Tibial nerve (tissue), 4 donors: ENCODE data around the gene DNAJC1. TPM values are rescaled to one million over a fixed set of nuclear protein-coding genes. Genes with fewer than 3 reads are reported as not detected.

Experiments
- DNase-seq, 2 donors: peaks; one replicate each; pipeline ENCODE4 v3.0.0-alpha.2; 2019; ENCODE audit warnings: low spot score in 2 of 2
- H3K27ac ChIP-seq, 4 donors: fragments of 200-600 bp; sonication (generic) in 3 of 4; one replicate each; pipeline ENCODE4 v1.5.1; 2017 to 2019; ENCODE audit warnings: mild to moderate bottlenecking in 1 of 4
- H3K27me3 ChIP-seq, 2 donors: fragments of 200-600 bp; sonication (generic) in 1 of 2; one replicate each; pipeline versions ENCODE4 v1.5.1 to v1.6.0; 2017 to 2019
- H3K36me3 ChIP-seq, 3 donors: fragments of 200-600 bp; sonication (generic); one replicate each; pipeline ENCODE4 v1.5.1; 2018 to 2019
- H3K4me1 ChIP-seq, 4 donors: fragments of 200-600 bp; sonication (generic) in 3 of 4; one replicate each; pipeline ENCODE4 v1.5.1; 2017 to 2019
- H3K4me3 ChIP-seq, 4 donors: fragments of 200-600 bp; sonication (generic) in 3 of 4; one replicate each; pipeline ENCODE4 v1.5.1; 2017 to 2019; ENCODE audit warnings: mild to moderate bottlenecking in 1 of 4, moderate library complexity in 1 of 4
- H3K9me3 ChIP-seq, 4 donors: fragments of 200-600 bp; sonication (generic) in 3 of 4; one replicate each; pipeline ENCODE4 v1.5.1; 2017 to 2019
- EP300 ChIP-seq, 2 donors: sonication (generic); formaldehyde crosslinking; IDR thresholded peaks; one replicate each; pipeline ENCODE4 v1.6.1; 2017; ENCODE audit warnings: antibody characterized with exemption in 2 of 2, mild to moderate bottlenecking in 1 of 2
- POLR2A ChIP-seq, 2 donors: fragments of 450-650 bp; IDR thresholded peaks; one replicate each; pipeline ENCODE4 v1.6.1; 2017; ENCODE audit warnings: antibody characterized with exemption in 2 of 2, mild to moderate bottlenecking in 2 of 2, moderate library complexity in 2 of 2
- WGBS, 2 donors: methylation state at CpG; one replicate each; pipeline ENCODE4 v1.1.5; 2018; 5-methylcytosine and 5-hydroxymethylcytosine counted together
- total RNA-seq, 4 donors: library from RNA; depleted of rRNA; stranded (reverse); fragments of >200 nt; gene quantifications; one replicate each; pipeline ENCODE4 v1.1.0, GENCODE V29; 2016
- TF ChIP-seq, protein P1 (sequence below), 5 experiments: fragments of 200-600 bp in 3 of 5; fragments of 450-650 bp in 2 of 5; sonication (generic) in 3 of 5; IDR thresholded peaks; one replicate each; pipeline ENCODE4 v1.5.1; 2016 to 2019; ENCODE audit warnings: antibody characterized with exemption in 5 of 5, mild to moderate bottlenecking in 3 of 5, moderate library complexity in 2 of 5

Gene DNAJC1
- total RNA-seq, 4 donors from 2014 or later = 71.7 to 112 (median 82.9) TPM

DNA sequence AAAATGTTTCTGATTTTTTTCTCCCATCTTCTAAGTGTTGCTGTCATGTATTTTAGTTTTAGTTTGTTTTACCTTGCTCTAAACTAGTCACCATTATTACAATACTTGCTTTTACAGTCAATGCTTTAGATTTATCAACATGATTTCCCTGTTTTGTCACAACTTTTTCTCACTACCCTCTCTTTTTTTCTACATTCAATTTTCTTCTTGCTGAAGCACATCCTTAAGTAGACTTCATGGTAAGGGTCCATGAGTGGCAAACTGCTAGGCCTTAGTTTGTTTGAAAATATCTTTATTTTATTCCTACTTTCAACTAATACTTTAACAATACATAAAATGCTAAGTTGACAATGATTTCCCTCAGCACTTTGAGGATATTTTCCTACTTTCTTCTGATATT is 173.5 kb downstream of the DNAJC1 start:
- DNase-seq = no peak
- no peak overlapping the region for H3K27ac ChIP-seq
- H3K27me3 ChIP-seq = no peaks in the 10 kb centered on the region
- H3K36me3 ChIP-seq = peaks cover 0 to 76% (median 0%) of the 10 kb centered on the region in 3 donors
- H3K4me3 ChIP-seq = no peak overlapping the region
- peaks cover 0 to 86% (median 24%) of the 10 kb centered on the region in 4 donors for H3K9me3 ChIP-seq
- H3K4me1 ChIP-seq = no peaks in the 10 kb centered on the region
- TF ChIP-seq EP300 (IDR thresholded peaks at IDR 0.05) (no peak), POLR2A (IDR thresholded peaks at IDR 0.05) (no peak)
- TF ChIP-seq, protein P1, sequence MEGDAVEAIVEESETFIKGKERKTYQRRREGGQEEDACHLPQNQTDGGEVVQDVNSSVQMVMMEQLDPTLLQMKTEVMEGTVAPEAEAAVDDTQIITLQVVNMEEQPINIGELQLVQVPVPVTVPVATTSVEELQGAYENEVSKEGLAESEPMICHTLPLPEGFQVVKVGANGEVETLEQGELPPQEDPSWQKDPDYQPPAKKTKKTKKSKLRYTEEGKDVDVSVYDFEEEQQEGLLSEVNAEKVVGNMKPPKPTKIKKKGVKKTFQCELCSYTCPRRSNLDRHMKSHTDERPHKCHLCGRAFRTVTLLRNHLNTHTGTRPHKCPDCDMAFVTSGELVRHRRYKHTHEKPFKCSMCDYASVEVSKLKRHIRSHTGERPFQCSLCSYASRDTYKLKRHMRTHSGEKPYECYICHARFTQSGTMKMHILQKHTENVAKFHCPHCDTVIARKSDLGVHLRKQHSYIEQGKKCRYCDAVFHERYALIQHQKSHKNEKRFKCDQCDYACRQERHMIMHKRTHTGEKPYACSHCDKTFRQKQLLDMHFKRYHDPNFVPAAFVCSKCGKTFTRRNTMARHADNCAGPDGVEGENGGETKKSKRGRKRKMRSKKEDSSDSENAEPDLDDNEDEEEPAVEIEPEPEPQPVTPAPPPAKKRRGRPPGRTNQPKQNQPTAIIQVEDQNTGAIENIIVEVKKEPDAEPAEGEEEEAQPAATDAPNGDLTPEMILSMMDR (IDR thresholded peaks at IDR 0.05) = no peak

DNA sequence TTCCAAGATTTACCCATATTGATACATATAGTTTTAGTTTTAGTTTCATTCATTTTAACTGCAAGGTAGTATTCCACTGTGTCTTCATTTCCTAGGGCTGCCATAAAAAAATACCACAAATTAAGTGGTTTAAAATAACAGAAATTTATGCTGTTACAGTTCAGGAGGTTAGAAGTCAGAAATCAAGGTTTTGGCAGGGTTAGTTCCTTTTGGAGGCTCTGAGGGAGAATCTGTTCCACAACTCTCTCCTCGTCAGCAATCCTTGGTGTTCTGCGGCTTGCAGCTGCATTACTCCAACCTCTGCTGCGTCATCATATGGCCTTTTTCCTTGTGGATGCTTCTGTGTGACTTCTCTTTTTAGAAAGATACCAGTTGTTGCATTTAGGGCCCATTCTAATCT is 176.2 kb downstream of the DNAJC1 start:
- Histone ChIP-seq H3K9me3 (peaks cover 0 to 72% (median 23%) of the 10 kb centered on the region in 4 donors), H3K36me3 (peaks cover 0 to 52% (median 0%) of the 10 kb centered on the region in 3 donors), H3K4me3 (no peak overlapping the region), H3K4me1 (no peaks in the 10 kb centered on the region), H3K27me3 (no peaks in the 10 kb centered on the region), H3K27ac (no peak overlapping the region)
- TF ChIP-seq EP300 (IDR thresholded peaks at IDR 0.05) (no peak), POLR2A (IDR thresholded peaks at IDR 0.05) (no peak)
- TF ChIP-seq, protein P1 (IDR thresholded peaks at IDR 0.05) = no peak
- WGBS, 2 donors = 93 to 97% methylated on average over 3 of the region's 3 CpGs
- no peak for DNase-seq

DNA sequence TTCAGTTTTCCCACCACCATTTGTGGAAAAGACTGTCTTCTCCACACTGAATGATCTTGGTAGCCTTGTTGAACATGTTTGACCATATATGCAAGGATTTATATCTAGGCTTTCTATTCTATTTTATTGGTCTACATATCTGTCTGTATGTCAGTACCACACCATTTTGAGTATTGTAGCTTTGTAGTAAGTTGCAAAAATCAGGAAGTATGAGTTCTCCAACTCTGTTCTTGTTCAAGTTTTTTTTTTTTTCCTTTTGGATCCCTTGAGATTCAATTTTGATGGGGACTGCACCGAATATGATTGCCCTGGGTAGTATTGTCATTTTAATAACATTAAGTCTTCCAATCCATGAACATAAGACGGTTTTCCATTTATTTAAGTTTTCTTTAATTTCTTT is 176.8 kb downstream of the DNAJC1 start:
- Histone ChIP-seq H3K36me3 (peaks cover 0 to 47% (median 0%) of the 10 kb centered on the region in 3 donors), H3K27me3 (no peaks in the 10 kb centered on the region), H3K27ac (no peak overlapping the region), H3K4me3 (no peak overlapping the region), H3K9me3 (peaks cover 0 to 72% (median 23%) of the 10 kb centered on the region in 4 donors), H3K4me1 (no peaks in the 10 kb centered on the region)
- WGBS, 2 donors = 97 to 100% methylated on average over 2 of the region's 2 CpGs
- DNase-seq = no peak
- no peak for TF ChIP-seq POLR2A (IDR thresholded peaks at IDR 0.05)
- no peak for TF ChIP-seq EP300 (IDR thresholded peaks at IDR 0.05)
- TF ChIP-seq, protein P1 (IDR thresholded peaks at IDR 0.05) = no peak

DNA sequence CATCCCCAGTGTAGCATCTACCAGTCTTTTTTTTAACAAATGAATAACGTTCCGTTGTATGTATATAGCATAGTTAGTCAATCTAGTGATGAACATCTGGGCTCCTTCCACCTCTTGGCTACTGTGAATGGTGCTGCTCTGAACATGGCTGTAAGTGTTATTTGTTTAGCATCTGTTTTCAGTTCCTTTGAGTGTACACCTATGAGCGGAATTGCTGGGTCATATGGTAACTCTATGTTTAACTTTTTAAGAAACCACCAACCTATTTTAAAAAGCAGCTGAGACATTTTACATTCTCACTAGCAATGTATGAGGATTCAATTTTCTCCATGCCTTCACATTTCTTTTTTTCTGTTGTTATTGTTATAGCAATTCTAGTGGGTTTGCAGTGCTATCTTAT is 178.2 kb downstream of the DNAJC1 start:
- TF ChIP-seq, protein P1 (IDR thresholded peaks at IDR 0.05) = no peak
- TF ChIP-seq EP300 (IDR thresholded peaks at IDR 0.05) = no peak
- TF ChIP-seq POLR2A (IDR thresholded peaks at IDR 0.05) = no peak

DNA sequence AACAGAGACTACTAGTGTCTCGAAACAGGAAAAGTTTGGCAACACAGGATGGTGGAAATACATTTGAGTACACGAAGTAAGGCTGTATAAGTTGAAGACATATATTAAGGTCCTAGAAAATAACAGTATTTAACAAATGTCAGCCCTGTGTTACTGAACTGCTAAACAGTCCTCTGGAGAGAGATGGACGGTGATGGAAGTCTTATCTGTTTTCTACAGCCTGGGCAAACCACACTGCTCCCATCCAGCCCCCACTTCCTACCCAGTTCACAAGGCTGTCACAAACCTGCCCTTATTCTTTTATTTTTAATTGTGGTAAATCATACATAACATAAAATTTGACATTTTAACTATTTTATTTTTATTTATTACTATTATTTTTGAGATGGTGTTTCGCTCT is 179.1 kb downstream of the DNAJC1 start:
- WGBS, 2 donors = 93 to 98% methylated on average over 4 of the region's 4 CpGs
- Histone ChIP-seq H3K4me3 (no peak overlapping the region), H3K27ac (no peak overlapping the region), H3K27me3 (no peaks in the 10 kb centered on the region), H3K36me3 (peaks cover 0 to 34% (median 0%) of the 10 kb centered on the region in 3 donors), H3K4me1 (no peaks in the 10 kb centered on the region), H3K9me3 (peaks cover 0 to 51% (median 15%) of the 10 kb centered on the region in 4 donors)
- no peak for DNase-seq
- TF ChIP-seq, protein P1 (IDR thresholded peaks at IDR 0.05) = no peak

More for the DNA sequence above, 178.2 kb downstream of the DNAJC1 start:
- DNase-seq = no peak
- H3K9me3 ChIP-seq = peaks cover 0 to 60% (median 21%) of the 10 kb centered on the region in 4 donors
- no peaks in the 10 kb centered on the region for H3K27me3 ChIP-seq
- H3K36me3 ChIP-seq = peaks cover 0 to 38% (median 0%) of the 10 kb centered on the region in 3 donors
- H3K27ac ChIP-seq = no peak overlapping the region
- no peak overlapping the region for H3K4me3 ChIP-seq
- H3K4me1 ChIP-seq = no peaks in the 10 kb centered on the region
- 93 to 96% methylated on average over 3 of the region's 3 CpGs for WGBS, 2 donors
